HepG2 (cell line): Measurements from ENCODE around the gene OR2T2. TPM values are rescaled to one million over a fixed set of nuclear protein-coding genes. Genes with fewer than 3 reads are reported as not detected.
"Not testable (repeated sequence)": the region's sequence is repeated elsewhere in the genome, so short reads cannot be mapped to it uniquely, and the experiment has no call there.

Experiments
- ATAC-seq: fragments of 200-7000 bp; cut with Tn5 transposase; 3 replicates; pipeline ENCODE4 v1.9.1; 2020; ENCODE audit warnings: mild to moderate bottlenecking, moderate library complexity
- BruUV-seq: library from RNA; stranded (reverse); fragments of 400-500 nt; replicated peaks from 2 replicates; lab custom pipeline; 2021; lab: Mats Ljungman, UMichigan
- CTCF ChIA-PET: fragments of 300-600 bp; formaldehyde crosslinking; extraction: SDS; loops from one replicate; lab custom pipeline; 2021; ENCODE audit warnings: low total read pairs, inconsistent platforms, low intra/inter-chr PET ratio; lab: Yijun Ruan, JAX
- POLR2A ChIA-PET: fragments of 350-600 bp; sonication (Branson Sonifier 250); formaldehyde crosslinking; loops from one replicate; lab custom pipeline; 2020; ENCODE audit warnings: antibody characterized with exemption, inconsistent platforms; lab: Yijun Ruan, JAX
- DNase-seq: peaks from one replicate; pipeline ENCODE4 v3.0.0-alpha.2; 2015; ENCODE audit warnings: low spot score
- FAIRE-seq: peaks from 3 replicates; lab custom pipeline; 2011; peaks lifted over from hg19 to GRCh38; lab: Jason Lieb, UNC
- H2AFZ ChIP-seq: one replicate; pipeline ENCODE4 v1.6.1; 2011; ENCODE audit warnings: low read length, inconsistent platforms
- H3K27ac ChIP-seq: fragments of 300-600 bp; 3 replicates; pipeline ENCODE4 v1.8.0; 2011; ENCODE audit warnings: mixed run types, mild to moderate bottlenecking, mixed read lengths, low read length, inconsistent platforms; ENCODE audit not compliant: insufficient read depth; ENCODE audit errors: extremely low read length
- H3K27me3 ChIP-seq, 2 experiments: fragments of 200-600 bp in 1 of 2; 2 replicates in 1 of 2; 3 replicates in 1 of 2; pipeline versions ENCODE4 v1.6.0 to v1.8.0; 2011; ENCODE audit warnings: low read length in 2 of 2, mild to moderate bottlenecking in 2 of 2, moderate library complexity in 2 of 2, inconsistent platforms in 1 of 2; ENCODE audit not compliant: insufficient read depth in 2 of 2, control insufficient read depth in 1 of 2
- H3K36me3 ChIP-seq, 2 experiments: fragments of 200-600 bp in 1 of 2; replicated peaks in 1 of 2; 2 replicates in 1 of 2; 3 replicates in 1 of 2; pipeline versions ENCODE4 v1.5.1 to v1.8.0; 2011; ENCODE audit warnings: low read length in 2 of 2, inconsistent platforms in 1 of 2; ENCODE audit not compliant: insufficient read depth in 2 of 2, control insufficient read depth in 1 of 2
- H3K4me1 ChIP-seq: 2 replicates; pipeline ENCODE4 v1.5.1; 2012; ENCODE audit warnings: low read length, inconsistent platforms; ENCODE audit not compliant: insufficient read depth
- H3K4me2 ChIP-seq: 2 replicates; pipeline ENCODE4 v1.6.0; 2011; ENCODE audit warnings: low read depth, low read length, inconsistent platforms
- H3K4me3 ChIP-seq, 3 experiments: fragments of 200-600 bp in 1 of 3; sonication (generic), shearing (Covaris generic) in 1 of 3; replicated peaks in 1 of 3; 2 replicates each; pipeline ENCODE4 v1.5.1; 2011 to 2016; ENCODE audit warnings: low read length in 3 of 3, inconsistent platforms in 2 of 3, low read depth in 2 of 3, mild to moderate bottlenecking in 2 of 3, control low read depth in 1 of 3, mixed read lengths in 1 of 3; ENCODE audit not compliant: insufficient read depth in 1 of 3
- H3K79me2 ChIP-seq: one replicate; pipeline ENCODE4 v1.6.1; 2011; ENCODE audit warnings: low read length, inconsistent platforms; ENCODE audit not compliant: insufficient read depth
- H3K9ac ChIP-seq: 2 replicates; pipeline ENCODE4 v1.6.0; 2011; ENCODE audit warnings: mild to moderate bottlenecking, low read depth, low read length, inconsistent platforms; ENCODE audit not compliant: insufficient read depth
- H3K9me3 ChIP-seq: 2 replicates; pipeline ENCODE4 v1.5.1; 2012; ENCODE audit warnings: mild to moderate bottlenecking, low read length
- H4K20me1 ChIP-seq: 2 replicates; pipeline ENCODE4 v1.6.0; 2011; ENCODE audit warnings: inconsistent platforms, mild to moderate bottlenecking, low read length, moderate library complexity; ENCODE audit not compliant: insufficient read depth
- whole genome bisulfite sequencing: methylation state at CpG from one replicate; pipeline ENCODE4 v1.1.6; 2017; ENCODE audit warnings: low lambda C conversion rate; 5-methylcytosine and 5-hydroxymethylcytosine counted together
- in situ Hi-C: cut with HindIII; loops from 2 replicates; pipeline ENCODE4 v1.10.0; 2017; ENCODE audit warnings: low pct_unique_long_range_greater_than_20kb; ENCODE audit not compliant: extremely low pct_ligation_motif_present
- intact Hi-C: fragments of 100-400 bp; cut with micrococcal nuclease; formaldehyde crosslinking; loops from one replicate; pipeline ENCODE4 v1.10.0; 2022; ENCODE audit not compliant: unreplicated experiment
- polyA plus RNA-seq, 8 experiments: library from polyadenylated mRNA; depleted of rRNA in 3 of 8; stranded (reverse) in 7 of 8; unstranded in 1 of 8; fragments of >200 nt; fragmentation: Illumina TruSeq in 4 of 8; extraction: Trizol in 4 of 8; gene quantifications; 2 replicates each; pipeline versions ENCODE4 v1.2.1 to v1.2.3, GENCODE V29; 2011 to 2016; ENCODE audit warnings: low read depth in 4 of 8, missing spikeins in 1 of 8, mixed read lengths in 1 of 8; ENCODE audit not compliant: insufficient read depth in 1 of 8
- total RNA-seq, 5 experiments: library from RNA; depleted of rRNA; stranded (reverse); fragments of >200 nt; fragmentation: Illumina TruSeq; extraction: Trizol; gene quantifications; 2 replicates each; pipeline ENCODE4 v1.2.3, GENCODE V29; 2016; ENCODE audit warnings: low read depth in 1 of 5

OR2T2 gene
- total and polyA plus RNA-seq, 2 of the 13 experiments (the other 11 are each of a cell fraction or from before 2014, with no cell fraction given): not detected

GRCh38 chr1:248432201-248432600, 13.2 kb upstream of the OR2T2 start:
- POLR2A ChIA-PET, CTCF ChIA-PET, H3K9me3 ChIP-seq, H3K36me3 ChIP-seq, H3K27ac ChIP-seq, ATAC-seq, intact Hi-C loops, H3K27me3 ChIP-seq, H3K4me1 ChIP-seq, BruUV-seq, H3K79me2 ChIP-seq, H3K9ac ChIP-seq, H3K4me3 ChIP-seq, H3K4me2 ChIP-seq, in situ Hi-C loops, H2AFZ ChIP-seq, H4K20me1 ChIP-seq, FAIRE-seq, DNase-seq: not testable (repeated sequence)
- 0% methylated on average over 4 of the region's 4 CpGs for WGBS

- intact Hi-C loops, ATAC-seq, H3K27ac ChIP-seq, H3K79me2 ChIP-seq, H3K4me3 ChIP-seq, CTCF ChIA-PET, H3K9ac ChIP-seq, BruUV-seq, POLR2A ChIA-PET, H3K4me2 ChIP-seq, FAIRE-seq, H3K4me1 ChIP-seq, H2AFZ ChIP-seq, H3K27me3 ChIP-seq, DNase-seq, in situ Hi-C loops, H3K36me3 ChIP-seq, H4K20me1 ChIP-seq, H3K9me3 ChIP-seq: not testable (repeated sequence)
- 69% methylated on average over 31 of the region's 38 CpGs for WGBS
Observed at GRCh38 chr1:248433811-248434415, 11.5 kb upstream of the OR2T2 start.

- H3K36me3 ChIP-seq, BruUV-seq, H3K27ac ChIP-seq, FAIRE-seq, H3K9ac ChIP-seq, H4K20me1 ChIP-seq, H2AFZ ChIP-seq, H3K79me2 ChIP-seq, intact Hi-C loops, DNase-seq, H3K9me3 ChIP-seq, ATAC-seq, POLR2A ChIA-PET, H3K4me3 ChIP-seq, H3K27me3 ChIP-seq, H3K4me1 ChIP-seq, CTCF ChIA-PET, H3K4me2 ChIP-seq, in situ Hi-C loops: not testable (repeated sequence)
- 55% methylated on average over 6 of the region's 6 CpGs for WGBS
Observed at GRCh38 chr1:248434913-248435312, 10.5 kb upstream of the OR2T2 start.

- H3K9me3 ChIP-seq, H3K9ac ChIP-seq, FAIRE-seq, BruUV-seq, H3K4me2 ChIP-seq, POLR2A ChIA-PET, H3K36me3 ChIP-seq, in situ Hi-C loops, CTCF ChIA-PET, H3K27ac ChIP-seq, intact Hi-C loops, H3K27me3 ChIP-seq, H4K20me1 ChIP-seq, ATAC-seq, H3K4me1 ChIP-seq, DNase-seq, H2AFZ ChIP-seq, H3K79me2 ChIP-seq, H3K4me3 ChIP-seq: not testable (repeated sequence)
- 7% methylated on average over 3 of the region's 3 CpGs for WGBS
Observed at GRCh38 chr1:248436303-248436702, 9.1 kb upstream of the OR2T2 start.
